GM18951 (cell line): Measurements from ENCODE around the gene PTCHD4.
"Not testable (repeated sequence)": the region's sequence is repeated elsewhere in the genome, so short reads cannot be mapped to it uniquely, and the experiment has no call there.

ENCODE experiments used
- POLR2A ChIP-seq: IDR thresholded peaks from 4 replicates; pipeline ENCODE4 v1.6.1; 2011; ENCODE audit warnings: mild to moderate bottlenecking; ENCODE audit not compliant: insufficient read length, insufficient read depth; ENCODE audit errors: extremely low read depth
- in situ Hi-C: fragments of 300-500 bp; cut with MboI; formaldehyde crosslinking; loops from one replicate; pipeline ENCODE4 v1.12.0; 2022; ENCODE audit warnings: low sequenced_read_pairs, mixed read lengths, inconsistent platforms; ENCODE audit not compliant: unreplicated experiment

PTCHD4 gene

GRCh38 chr6:48116699-48117645 lies 6.0 kb upstream of the PTCHD4 start:
- in situ Hi-C loops: no loop called here

GRCh38 chr6:48113130-48113529 lies 2.1 kb upstream of the PTCHD4 start:
- in situ Hi-C loops: no loop called here
- TF ChIP-seq POLR2A: no peak

More at GRCh38 chr6:48116699-48117645, 6.0 kb upstream of the PTCHD4 start:
- TF ChIP-seq POLR2A: no peak

GRCh38 chr6:48111575-48111974 lies 578 bp upstream of the PTCHD4 start:
- in situ Hi-C loops: no loop called here
- no peak for TF ChIP-seq POLR2A

GRCh38 chr6:48110436-48111142 lies 408 bp downstream of the PTCHD4 start:
- TF ChIP-seq POLR2A: no peak
- in situ Hi-C loops: no loop called here

GRCh38 chr6:48109944-48110343 lies 1.1 kb downstream of the PTCHD4 start:
- no peak for TF ChIP-seq POLR2A
- in situ Hi-C loops: no loop called here

- in situ Hi-C loops: not testable (repeated sequence)
These were observed 8.4 kb downstream of the PTCHD4 start for GRCh38 chr6:48102476-48103195.

GRCh38 chr6:48101290-48101689 lies 9.7 kb downstream of the PTCHD4 start:
- no peak for TF ChIP-seq POLR2A
- in situ Hi-C loops: no loop called here

- no peak for TF ChIP-seq POLR2A
- in situ Hi-C loops: no loop called here
These were observed 10.5 kb downstream of the PTCHD4 start for GRCh38 chr6:48100588-48100895.

GRCh38 chr6:48099713-48100587 lies 11.0 kb downstream of the PTCHD4 start:
- in situ Hi-C loops: no loop called here
- no peak for TF ChIP-seq POLR2A

GRCh38 chr6:48098923-48099322 lies 12.1 kb downstream of the PTCHD4 start:
- in situ Hi-C loops: no loop called here
- no peak for TF ChIP-seq POLR2A

GRCh38 chr6:48092550-48093217 lies 18.3 kb downstream of the PTCHD4 start:
- in situ Hi-C loops: no loop called here
- no peak for TF ChIP-seq POLR2A

- in situ Hi-C loops: no loop called here
- no peak for TF ChIP-seq POLR2A
These were observed 20.5 kb downstream of the PTCHD4 start for GRCh38 chr6:48090546-48090945.

GRCh38 chr6:48087448-48087847 lies 23.5 kb downstream of the PTCHD4 start:
- TF ChIP-seq POLR2A: no peak
- in situ Hi-C loops: no loop called here
